K562 (cell line): ENCODE data around the gene UBE2L6. TPM values are rescaled to one million over a fixed set of nuclear protein-coding genes. Genes with fewer than 3 reads are reported as not detected.

Experiments
- BRCA1 ChIP-seq, 2 experiments: fragments of 450-650 bp in 1 of 2; sonication (generic) in 1 of 2; formaldehyde crosslinking in 1 of 2; IDR thresholded peaks; 2 replicates each; pipeline versions ENCODE4 v1.5.0 to v1.6.1; 2017 to 2020; ENCODE audit warnings: mild to moderate bottlenecking in 1 of 2, missing genetic modification reagents in 1 of 2
- DACH1 ChIP-seq: fragments of 450-650 bp; IDR thresholded peaks from 2 replicates; pipeline ENCODE4 v1.6.1; 2018; ENCODE audit not compliant: partially characterized antibody
- FUS ChIP-seq: fragments of 200-400 bp; formaldehyde crosslinking; optimal IDR thresholded peaks from 2 replicates; pipeline ENCODE3; 2017; ENCODE audit warnings: low read depth, low read length
- MAFF ChIP-seq: IDR thresholded peaks from 2 replicates; pipeline ENCODE4 v1.6.1; 2012; ENCODE audit warnings: low read length, improper control_type of control experiment
- MCM7 ChIP-seq, 2 experiments: fragments of 450-650 bp; IDR thresholded peaks; 2 replicates each; pipeline ENCODE4 v1.6.1; 2016 to 2018
- MTA1 ChIP-seq: fragments of 450-650 bp; IDR thresholded peaks from 2 replicates; pipeline ENCODE4 v1.6.1; 2017; ENCODE audit warnings: borderline replicate concordance
- NEUROD1 ChIP-seq: fragments of 150-350 bp; IDR thresholded peaks from 2 replicates; pipeline ENCODE4 v1.6.1; 2014; ENCODE audit warnings: borderline replicate concordance, low read length, low read depth; ENCODE audit not compliant: partially characterized antibody
- NRF1 ChIP-seq, 2 experiments: fragments of 450-650 bp; IDR thresholded peaks in 1 of 2; conservative IDR thresholded peaks in 1 of 2; 2 replicates each; pipeline ENCODE4 v1.6.1; 2014; ENCODE audit warnings: mild to moderate bottlenecking in 2 of 2
- POLR2A ChIP-seq: fragments of 450-650 bp; conservative IDR thresholded peaks from 2 replicates; pipeline ENCODE4 v1.6.1; 2016
- SMAD3 ChIP-seq: fragments of 450-650 bp; formaldehyde crosslinking; conservative IDR thresholded peaks from 2 replicates; pipeline ENCODE4 v1.4.0; 2020; ENCODE audit warnings: mild to moderate bottlenecking
- TAF9B ChIP-seq: fragments of 450-650 bp; IDR thresholded peaks from 2 replicates; pipeline ENCODE4 v1.6.1; 2018; ENCODE audit warnings: mild to moderate bottlenecking; ENCODE audit not compliant: partially characterized antibody
- ZNF644 ChIP-seq: fragments of 200-800 bp; sonication (Bioruptor generic); IDR thresholded peaks from 2 replicates; pipeline ENCODE4 v1.6.1; 2016; ENCODE audit warnings: low read depth, missing genetic modification characterization, missing compliant biosample characterization
- ZNF766 ChIP-seq: fragments of 200-800 bp; sonication (Bioruptor generic); conservative IDR thresholded peaks from 2 replicates; pipeline ENCODE4 v1.6.1; 2016; ENCODE audit warnings: missing genetic modification characterization, missing compliant biosample characterization
- polyA plus RNA-seq, 8 experiments: library from polyadenylated mRNA; depleted of rRNA in 4 of 8; stranded (reverse) in 5 of 8; unstranded in 3 of 8; fragments of >200 nt; fragmentation: Nextera tagmentation in 2 of 8; fragmentation: Illumina TruSeq in 1 of 8; extraction: Ambion mirVana in 2 of 8; extraction: Trizol in 1 of 8; gene quantifications; 2 replicates each; pipeline versions ENCODE4 v1.2.1 to v1.2.3, GENCODE V29; 2011 to 2014; ENCODE audit warnings: inconsistent platforms in 1 of 8, missing spikeins in 1 of 8
- total RNA-seq, 7 experiments: library from RNA; depleted of rRNA in 6 of 7; stranded (reverse); fragments of >200 nt in 6 of 7; fragmentation: Illumina TruSeq in 2 of 7; extraction: Trizol in 2 of 7; gene quantifications; 2 replicates each; pipeline versions ENCODE4 v1.2.1 to v1.2.3, GENCODE V29; 2011 to 2021; ENCODE audit warnings: low replicate concordance in 1 of 7
- TF ChIP-seq, protein P1 (sequence below): fragments of 250-450 bp; sonication (Bioruptor Pico); IDR thresholded peaks from 2 replicates; pipeline ENCODE4 v1.4.0; 2020; ENCODE audit warnings: mild to moderate bottlenecking, moderate library complexity
- TF ChIP-seq, protein P2 (sequence below): fragments of 450-650 bp; formaldehyde crosslinking; IDR thresholded peaks from 2 replicates; pipeline ENCODE4 v1.4.0; 2020; ENCODE audit warnings: mild to moderate bottlenecking, moderate library complexity
- TF ChIP-seq, protein P3 (sequence below): fragments of 250-450 bp; sonication (Bioruptor Pico); IDR thresholded peaks from 2 replicates; pipeline ENCODE4 v1.5.0; 2020; ENCODE audit warnings: mild to moderate bottlenecking, borderline replicate concordance
- TF ChIP-seq, protein P4 (sequence below): sonication (generic); formaldehyde crosslinking; IDR thresholded peaks from 2 replicates; pipeline ENCODE4 v1.8.1; 2023; ENCODE audit warnings: mild to moderate bottlenecking, missing genetic modification reagents
- TF ChIP-seq, protein P5 (sequence below): sonication (generic); formaldehyde crosslinking; IDR thresholded peaks from 2 replicates; pipeline ENCODE4 v1.8.0; 2023; ENCODE audit warnings: mild to moderate bottlenecking, missing genetic modification reagents

UBE2L6 gene
- total and polyA plus RNA-seq, 9 of the 15 experiments (the other 6 are each of a cell fraction or from before 2014, with no cell fraction given) = 5.9 to 24.9 (median 9.7) TPM

DNA sequence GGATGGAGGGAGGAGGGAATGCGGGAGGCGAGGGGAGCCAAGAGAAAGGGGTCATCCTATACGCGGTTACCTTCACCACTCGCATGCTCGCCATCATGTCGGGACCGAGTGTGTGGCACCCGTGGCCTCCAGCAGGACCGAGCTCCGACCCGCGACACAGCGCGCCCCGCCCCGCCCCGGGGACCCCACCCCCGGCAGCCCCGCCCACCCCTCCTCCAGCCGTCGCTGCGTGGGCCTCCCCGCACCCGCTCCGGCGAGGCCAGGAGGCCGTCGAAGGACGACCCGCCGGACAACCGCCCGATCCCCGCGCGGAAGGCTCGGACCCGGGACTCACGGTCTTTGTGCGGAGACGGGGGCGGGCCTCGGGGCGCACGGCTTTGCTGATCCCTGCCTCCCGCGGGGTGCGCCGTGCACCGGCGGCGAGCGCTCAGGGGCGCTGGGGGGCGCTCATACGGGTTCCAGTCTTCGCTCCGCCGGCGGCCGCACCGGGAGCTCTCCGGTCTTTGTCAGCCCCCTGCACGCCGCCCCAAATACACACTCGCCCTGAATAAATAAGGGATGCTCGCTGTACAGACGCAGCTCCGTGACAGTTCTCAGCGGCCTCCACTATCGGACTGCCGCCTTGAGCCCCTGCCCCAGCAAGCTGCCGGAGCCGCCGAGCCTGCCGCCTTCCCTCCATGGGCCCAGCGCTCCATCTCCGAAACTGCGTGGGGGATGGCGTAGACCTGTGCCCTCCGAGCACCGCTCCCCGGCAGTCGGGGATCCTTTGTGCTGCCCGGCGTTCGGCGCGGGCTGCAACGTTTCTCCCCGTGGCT is at the start of gene UBE2L6 (continued):
- TF ChIP-seq FUS (no peak), MAFF (no peak), POLR2A (no peak), ZNF766 (CRISPR knock-in tag) (no peak), DACH1 (no peak), SMAD3 (CRISPR knock-in tag) (no peak), NEUROD1 (no peak), BRCA1 (IDR thresholded peaks at IDR 0.05) (no peak), BRCA1 (CRISPR knock-in tag; IDR thresholded peaks at IDR 0.05) (no peak), MCM7 (IDR thresholded peaks at IDR 0.05) (no peak), ZNF644 (tag) (no peak), MTA1 (no peak; the same call in 1 of the 2 replicates), TAF9B (no peak), NRF1 (conservative IDR thresholded peaks at IDR 0.05 in 1 of 2, IDR thresholded peaks at IDR 0.05 in 1 of 2) (peak; percentile 53 to 62)
- TF ChIP-seq, protein P1, sequence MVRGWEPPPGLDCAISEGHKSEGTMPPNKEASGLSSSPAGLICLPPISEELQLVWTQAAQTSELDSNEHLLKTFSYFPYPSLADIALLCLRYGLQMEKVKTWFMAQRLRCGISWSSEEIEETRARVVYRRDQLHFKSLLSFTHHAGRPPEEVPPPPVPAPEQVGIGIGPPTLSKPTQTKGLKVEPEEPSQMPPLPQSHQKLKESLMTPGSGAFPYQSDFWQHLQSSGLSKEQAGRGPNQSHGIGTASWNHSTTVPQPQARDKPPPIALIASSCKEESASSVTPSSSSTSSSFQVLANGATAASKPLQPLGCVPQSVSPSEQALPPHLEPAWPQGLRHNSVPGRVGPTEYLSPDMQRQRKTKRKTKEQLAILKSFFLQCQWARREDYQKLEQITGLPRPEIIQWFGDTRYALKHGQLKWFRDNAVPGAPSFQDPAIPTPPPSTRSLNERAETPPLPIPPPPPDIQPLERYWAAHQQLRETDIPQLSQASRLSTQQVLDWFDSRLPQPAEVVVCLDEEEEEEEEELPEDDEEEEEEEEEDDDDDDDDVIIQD (CRISPR knock-in tag) = no peak
- TF ChIP-seq, protein P2, sequence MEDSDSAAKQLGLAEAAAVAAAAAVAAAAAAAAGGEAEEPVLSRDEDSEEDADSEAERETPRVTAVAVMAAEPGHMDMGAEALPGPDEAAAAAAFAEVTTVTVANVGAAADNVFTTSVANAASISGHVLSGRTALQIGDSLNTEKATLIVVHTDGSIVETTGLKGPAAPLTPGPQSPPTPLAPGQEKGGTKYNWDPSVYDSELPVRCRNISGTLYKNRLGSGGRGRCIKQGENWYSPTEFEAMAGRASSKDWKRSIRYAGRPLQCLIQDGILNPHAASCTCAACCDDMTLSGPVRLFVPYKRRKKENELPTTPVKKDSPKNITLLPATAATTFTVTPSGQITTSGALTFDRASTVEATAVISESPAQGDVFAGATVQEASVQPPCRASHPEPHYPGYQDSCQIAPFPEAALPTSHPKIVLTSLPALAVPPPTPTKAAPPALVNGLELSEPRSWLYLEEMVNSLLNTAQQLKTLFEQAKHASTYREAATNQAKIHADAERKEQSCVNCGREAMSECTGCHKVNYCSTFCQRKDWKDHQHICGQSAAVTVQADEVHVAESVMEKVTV (CRISPR knock-in tag) = no peak
- TF ChIP-seq, protein P3, sequence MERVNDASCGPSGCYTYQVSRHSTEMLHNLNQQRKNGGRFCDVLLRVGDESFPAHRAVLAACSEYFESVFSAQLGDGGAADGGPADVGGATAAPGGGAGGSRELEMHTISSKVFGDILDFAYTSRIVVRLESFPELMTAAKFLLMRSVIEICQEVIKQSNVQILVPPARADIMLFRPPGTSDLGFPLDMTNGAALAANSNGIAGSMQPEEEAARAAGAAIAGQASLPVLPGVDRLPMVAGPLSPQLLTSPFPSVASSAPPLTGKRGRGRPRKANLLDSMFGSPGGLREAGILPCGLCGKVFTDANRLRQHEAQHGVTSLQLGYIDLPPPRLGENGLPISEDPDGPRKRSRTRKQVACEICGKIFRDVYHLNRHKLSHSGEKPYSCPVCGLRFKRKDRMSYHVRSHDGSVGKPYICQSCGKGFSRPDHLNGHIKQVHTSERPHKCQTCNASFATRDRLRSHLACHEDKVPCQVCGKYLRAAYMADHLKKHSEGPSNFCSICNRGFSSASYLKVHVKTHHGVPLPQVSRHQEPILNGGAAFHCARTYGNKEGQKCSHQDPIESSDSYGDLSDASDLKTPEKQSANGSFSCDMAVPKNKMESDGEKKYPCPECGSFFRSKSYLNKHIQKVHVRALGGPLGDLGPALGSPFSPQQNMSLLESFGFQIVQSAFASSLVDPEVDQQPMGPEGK (CRISPR knock-in tag) = no peak
- TF ChIP-seq, protein P4, sequence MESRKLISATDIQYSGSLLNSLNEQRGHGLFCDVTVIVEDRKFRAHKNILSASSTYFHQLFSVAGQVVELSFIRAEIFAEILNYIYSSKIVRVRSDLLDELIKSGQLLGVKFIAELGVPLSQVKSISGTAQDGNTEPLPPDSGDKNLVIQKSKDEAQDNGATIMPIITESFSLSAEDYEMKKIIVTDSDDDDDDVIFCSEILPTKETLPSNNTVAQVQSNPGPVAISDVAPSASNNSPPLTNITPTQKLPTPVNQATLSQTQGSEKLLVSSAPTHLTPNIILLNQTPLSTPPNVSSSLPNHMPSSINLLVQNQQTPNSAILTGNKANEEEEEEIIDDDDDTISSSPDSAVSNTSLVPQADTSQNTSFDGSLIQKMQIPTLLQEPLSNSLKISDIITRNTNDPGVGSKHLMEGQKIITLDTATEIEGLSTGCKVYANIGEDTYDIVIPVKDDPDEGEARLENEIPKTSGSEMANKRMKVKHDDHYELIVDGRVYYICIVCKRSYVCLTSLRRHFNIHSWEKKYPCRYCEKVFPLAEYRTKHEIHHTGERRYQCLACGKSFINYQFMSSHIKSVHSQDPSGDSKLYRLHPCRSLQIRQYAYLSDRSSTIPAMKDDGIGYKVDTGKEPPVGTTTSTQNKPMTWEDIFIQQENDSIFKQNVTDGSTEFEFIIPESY = peak; percentile 73; the same call in 1 of the 2 replicates
- TF ChIP-seq, protein P5, sequence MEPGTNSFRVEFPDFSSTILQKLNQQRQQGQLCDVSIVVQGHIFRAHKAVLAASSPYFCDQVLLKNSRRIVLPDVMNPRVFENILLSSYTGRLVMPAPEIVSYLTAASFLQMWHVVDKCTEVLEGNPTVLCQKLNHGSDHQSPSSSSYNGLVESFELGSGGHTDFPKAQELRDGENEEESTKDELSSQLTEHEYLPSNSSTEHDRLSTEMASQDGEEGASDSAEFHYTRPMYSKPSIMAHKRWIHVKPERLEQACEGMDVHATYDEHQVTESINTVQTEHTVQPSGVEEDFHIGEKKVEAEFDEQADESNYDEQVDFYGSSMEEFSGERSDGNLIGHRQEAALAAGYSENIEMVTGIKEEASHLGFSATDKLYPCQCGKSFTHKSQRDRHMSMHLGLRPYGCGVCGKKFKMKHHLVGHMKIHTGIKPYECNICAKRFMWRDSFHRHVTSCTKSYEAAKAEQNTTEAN (CRISPR knock-in tag) = no peak
